Type B pancreatic cell (in vitro differentiated cells): Measurements from ENCODE around the gene CSNK2A1. TPM values are rescaled to one million over a fixed set of nuclear protein-coding genes. Genes with fewer than 3 reads are reported as not detected.

Experiments
- DNase-seq: peaks from one replicate; pipeline ENCODE4 v3.0.0; 2021; ENCODE audit warnings: mixed read lengths; ENCODE audit not compliant: unreplicated experiment; ENCODE audit errors: extremely low spot score
- H3K27ac Mint-ChIP-seq: 2 replicates; pipeline ENCODE4 v1.8.0; 2021; ENCODE audit warnings: mild to moderate bottlenecking, mixed read lengths
- H3K27me3 Mint-ChIP-seq: 2 replicates; pipeline ENCODE4 v1.8.0; 2021; ENCODE audit warnings: mixed read lengths
- H3K36me3 Mint-ChIP-seq: 2 replicates; pipeline ENCODE4 v1.8.0; 2021; ENCODE audit warnings: mixed read lengths
- H3K4me1 Mint-ChIP-seq: one replicate; pipeline ENCODE4 v1.8.0; 2021; ENCODE audit warnings: mixed read lengths; ENCODE audit not compliant: unreplicated experiment
- H3K4me3 Mint-ChIP-seq: 2 replicates; pipeline ENCODE4 v1.8.0; 2021; ENCODE audit warnings: mild to moderate bottlenecking, mixed read lengths
- H3K9me3 Mint-ChIP-seq: 2 replicates; pipeline ENCODE4 v1.8.0; 2021; ENCODE audit warnings: mixed read lengths
- CTCF ChIP-seq: fragments of 200-600 bp; sonication (generic); conservative IDR thresholded peaks from 2 replicates; pipeline ENCODE4 v1.5.0; 2021; ENCODE audit warnings: antibody characterized with exemption, mild to moderate bottlenecking
- total RNA-seq: library from RNA; stranded (reverse); gene quantifications from 2 replicates; pipeline ENCODE4 v1.2.1, GENCODE V29; 2021; ENCODE audit warnings: low replicate concordance

The CSNK2A1 gene
- total RNA-seq, 1 donor from 2014 or later: 151 TPM

GRCh38 chr20:432677-433299 is 110.8 kb downstream of the CSNK2A1 start:
- peaks cover 23% of the 10 kb centered on the region for H3K36me3 Mint-ChIP-seq
- no peak for DNase-seq
- H3K27me3 Mint-ChIP-seq: no peaks in the 10 kb centered on the region
- no peak overlapping the region for H3K4me3 Mint-ChIP-seq
- no peaks in the 10 kb centered on the region for H3K9me3 Mint-ChIP-seq
- H3K27ac Mint-ChIP-seq: no peak overlapping the region
- peaks cover 17% of the 10 kb centered on the region for H3K4me1 Mint-ChIP-seq
- TF ChIP-seq CTCF: no peak

- H3K4me1 Mint-ChIP-seq: peaks cover 17% of the 10 kb centered on the region
- H3K4me3 Mint-ChIP-seq: no peak overlapping the region
Measured at GRCh38 chr20:432208-432607, 111.4 kb downstream of the CSNK2A1 start.

GRCh38 chr20:431012-431904 is 112.3 kb downstream of the CSNK2A1 start:
- no peak for DNase-seq
- Mint-ChIP-seq H3K27me3 (no peaks in the 10 kb centered on the region), H3K36me3 (peaks cover 26% of the 10 kb centered on the region), H3K4me3 (no peak overlapping the region), H3K4me1 (peaks cover 17% of the 10 kb centered on the region), H3K27ac (peak overlapping the region; percentile 26), H3K9me3 (no peaks in the 10 kb centered on the region)
- TF ChIP-seq CTCF: peak; percentile 73

More at GRCh38 chr20:432208-432607, 111.4 kb downstream of the CSNK2A1 start:
- DNase-seq: no peak
- no peaks in the 10 kb centered on the region for H3K9me3 Mint-ChIP-seq
- peaks cover 23% of the 10 kb centered on the region for H3K36me3 Mint-ChIP-seq
- no peak overlapping the region for H3K27ac Mint-ChIP-seq
- H3K27me3 Mint-ChIP-seq: no peaks in the 10 kb centered on the region
- TF ChIP-seq CTCF: no peak

- TF ChIP-seq CTCF: no peak
- no peaks in the 10 kb centered on the region for H3K27me3 Mint-ChIP-seq
- H3K27ac Mint-ChIP-seq: no peak overlapping the region
- H3K9me3 Mint-ChIP-seq: no peaks in the 10 kb centered on the region
- DNase-seq: no peak
- H3K4me3 Mint-ChIP-seq: no peak overlapping the region
- H3K4me1 Mint-ChIP-seq: peaks cover 17% of the 10 kb centered on the region
- peaks cover 20% of the 10 kb centered on the region for H3K36me3 Mint-ChIP-seq
Measured at GRCh38 chr20:430091-430999, 113.2 kb downstream of the CSNK2A1 start.

GRCh38 chr20:428658-429200 is 114.9 kb downstream of the CSNK2A1 start:
- H3K4me1 Mint-ChIP-seq: peaks cover 12% of the 10 kb centered on the region
- no peaks in the 10 kb centered on the region for H3K27me3 Mint-ChIP-seq
- peaks cover 14% of the 10 kb centered on the region for H3K36me3 Mint-ChIP-seq
- H3K9me3 Mint-ChIP-seq: no peaks in the 10 kb centered on the region
- H3K27ac Mint-ChIP-seq: no peak overlapping the region
- no peak for DNase-seq
- no peak overlapping the region for H3K4me3 Mint-ChIP-seq
- no peak for TF ChIP-seq CTCF
